H1 (cell line): Measurements from ENCODE around the gene RAB3D. TPM values are rescaled to one million over a fixed set of nuclear protein-coding genes. Genes with fewer than 3 reads are reported as not detected.

Experiments
- CTCF ChIA-PET: fragments of 300-600 bp; sonication (Branson Sonifier 250); formaldehyde crosslinking; loops from one replicate; lab custom pipeline; 2021; ENCODE audit not compliant: partially characterized antibody; lab: Charles Lee
- POLR2A ChIA-PET: fragments of 300-600 bp; sonication (Branson Sonifier 250); formaldehyde crosslinking; loops from one replicate; lab custom pipeline; 2021; ENCODE audit warnings: inconsistent platforms; ENCODE audit not compliant: partially characterized antibody; lab: Charles Lee
- DNase-seq, 2 experiments: peaks; one replicate each; pipeline versions ENCODE4 v3.0.0 to v3.0.0-alpha.2; 2010 to 2022; ENCODE audit warnings: low spot score in 2 of 2, low read depth in 1 of 2, mixed read lengths in 1 of 2
- FAIRE-seq: peaks from 2 replicates; lab custom pipeline; 2011; peaks lifted over from hg19 to GRCh38; lab: Jason Lieb, UNC
- H2AFZ ChIP-seq: 2 replicates; pipeline ENCODE4 v1.8.1; 2012; ENCODE audit warnings: low read length, inconsistent platforms
- H2AK5ac ChIP-seq: 2 replicates; pipeline ENCODE4 v1.6.1; 2013; ENCODE audit warnings: low read depth, low read length
- H2BK120ac ChIP-seq: replicated peaks from 2 replicates; pipeline ENCODE3; 2013; ENCODE audit warnings: low read depth, low read length, inconsistent platforms
- H2BK12ac ChIP-seq: 2 replicates; pipeline ENCODE4 v1.6.1; 2013; ENCODE audit warnings: low read depth, low read length
- H2BK15ac ChIP-seq: 2 replicates; pipeline ENCODE4 v1.6.1; 2013; ENCODE audit warnings: low read length
- H2BK20ac ChIP-seq: 2 replicates; pipeline ENCODE4 v1.6.1; 2013; ENCODE audit warnings: low read length
- H2BK5ac ChIP-seq: 2 replicates; pipeline ENCODE4 v1.6.1; 2013; ENCODE audit warnings: low read depth, low read length
- H3K14ac ChIP-seq: 2 replicates; pipeline ENCODE4 v1.6.1; 2013; ENCODE audit warnings: inconsistent platforms; ENCODE audit not compliant: insufficient read length
- H3K18ac ChIP-seq: 2 replicates; pipeline ENCODE4 v1.6.1; 2013; ENCODE audit warnings: low read length; ENCODE audit errors: extremely low read depth
- H3K23ac ChIP-seq: 2 replicates; pipeline ENCODE4 v1.6.1; 2013; ENCODE audit warnings: inconsistent platforms; ENCODE audit not compliant: insufficient read length
- H3K23me2 ChIP-seq: 2 replicates; pipeline ENCODE4 v1.6.1; 2013; ENCODE audit warnings: low read depth, low read length
- H3K27ac ChIP-seq: 2 replicates; pipeline ENCODE4 v1.6.1; 2011; ENCODE audit warnings: low read depth, low read length, inconsistent platforms
- H3K27me3 ChIP-seq, 4 experiments: replicated peaks in 1 of 4; 1 replicate in 1 of 4; 2 replicates in 3 of 4; pipeline versions ENCODE4 v1.6.1 to v1.8.1; 2011 to 2013; ENCODE audit warnings: low read length in 3 of 4, mild to moderate bottlenecking in 3 of 4, inconsistent platforms in 2 of 4, mixed read lengths in 2 of 4, moderate library complexity in 1 of 4; ENCODE audit not compliant: control insufficient read depth in 3 of 4, insufficient read depth in 3 of 4; ENCODE audit errors: extremely low read depth in 1 of 4
- H3K36me3 ChIP-seq, 4 experiments: 2 replicates each; pipeline versions ENCODE4 v1.6.1 to v1.8.1; 2011 to 2013; ENCODE audit warnings: mild to moderate bottlenecking in 4 of 4, low read length in 3 of 4, moderate library complexity in 2 of 4, control low read depth in 1 of 4, inconsistent platforms in 1 of 4; ENCODE audit not compliant: insufficient read depth in 4 of 4, control insufficient read depth in 2 of 4
- H3K4ac ChIP-seq: replicated peaks from 2 replicates; pipeline ENCODE3; 2013; ENCODE audit warnings: low read length, low read depth, mixed read lengths, inconsistent platforms; ENCODE audit not compliant: insufficient read length
- H3K4me1 ChIP-seq, 4 experiments: replicated peaks in 1 of 4; 1 replicate in 1 of 4; 2 replicates in 3 of 4; pipeline versions ENCODE4 v1.6.1 to v1.8.1; 2011 to 2013; ENCODE audit warnings: low read length in 3 of 4, inconsistent platforms in 2 of 4, mixed read lengths in 1 of 4; ENCODE audit not compliant: insufficient read depth in 4 of 4, control insufficient read depth in 3 of 4
- H3K4me2 ChIP-seq, 2 experiments: 2 replicates each; pipeline versions ENCODE4 v1.6.1 to v1.8.1; 2011 to 2013; ENCODE audit warnings: low read depth in 2 of 2, low read length in 2 of 2, control low read depth in 1 of 2, inconsistent platforms in 1 of 2, mild to moderate bottlenecking in 1 of 2; ENCODE audit not compliant: insufficient read depth in 1 of 2
- H3K4me3 ChIP-seq, 4 experiments: fragments of 200-600, 300-600 bp in 1 of 4; sonication (generic), shearing (Covaris generic), sonication (Bioruptor Twin) in 1 of 4; 2 replicates each; pipeline versions ENCODE4 v1.5.1 to v1.8.1; 2011 to 2016; ENCODE audit warnings: low read length in 4 of 4, low read depth in 3 of 4, control low read depth in 2 of 4, inconsistent platforms in 2 of 4, mild to moderate bottlenecking in 2 of 4, mixed read lengths in 1 of 4, moderate library complexity in 1 of 4; ENCODE audit not compliant: insufficient read depth in 2 of 4; ENCODE audit errors: extremely low read depth in 1 of 4
- H3K56ac ChIP-seq: replicated peaks from 2 replicates; pipeline ENCODE3; 2013; ENCODE audit warnings: low read depth, mild to moderate bottlenecking, mixed read lengths, low read length, inconsistent platforms; ENCODE audit not compliant: insufficient read length
- H3K79me1 ChIP-seq: 2 replicates; pipeline ENCODE4 v1.6.1; 2013; ENCODE audit warnings: low read depth, low read length, control low read depth
- H3K79me2 ChIP-seq, 2 experiments: 2 replicates each; pipeline versions ENCODE4 v1.6.1 to v1.8.1; 2012 to 2013; ENCODE audit warnings: low read length in 2 of 2, mild to moderate bottlenecking in 2 of 2, inconsistent platforms in 1 of 2; ENCODE audit not compliant: insufficient read depth in 2 of 2, control insufficient read depth in 1 of 2
- H3K9ac ChIP-seq, 4 experiments: replicated peaks in 1 of 4; 1 replicate in 1 of 4; 2 replicates in 3 of 4; pipeline versions ENCODE4 v1.6.1 to v1.8.1; 2011 to 2013; ENCODE audit warnings: low read depth in 3 of 4, low read length in 3 of 4, control low read depth in 2 of 4, mild to moderate bottlenecking in 2 of 4, moderate library complexity in 2 of 4, inconsistent platforms in 1 of 4; ENCODE audit errors: extremely low read depth in 1 of 4
- H3K9me3 ChIP-seq, 2 experiments: 2 replicates each; pipeline versions ENCODE4 v1.6.1 to v1.8.1; 2012 to 2013; ENCODE audit warnings: mild to moderate bottlenecking in 2 of 2, moderate library complexity in 2 of 2, control low read depth in 1 of 2, inconsistent platforms in 1 of 2, low read depth in 1 of 2, low read length in 1 of 2, mixed read lengths in 1 of 2; ENCODE audit not compliant: insufficient read depth in 2 of 2
- H4K20me1 ChIP-seq, 2 experiments: replicated peaks in 1 of 2; 2 replicates each; pipeline versions ENCODE3 to v1.8.1; 2011 to 2013; ENCODE audit warnings: inconsistent platforms in 2 of 2, low read length in 2 of 2, mild to moderate bottlenecking in 1 of 2; ENCODE audit not compliant: insufficient read depth in 2 of 2, control insufficient read depth in 1 of 2
- H4K5ac ChIP-seq: 2 replicates; pipeline ENCODE4 v1.6.1; 2013; ENCODE audit warnings: low read length, low read depth, mixed read lengths, inconsistent platforms; ENCODE audit not compliant: insufficient read length
- H4K8ac ChIP-seq: 2 replicates; pipeline ENCODE4 v1.8.0; 2013; ENCODE audit warnings: mild to moderate bottlenecking, moderate library complexity, low read length, inconsistent platforms; ENCODE audit not compliant: insufficient read depth; ENCODE audit errors: extremely low read depth
- H4K91ac ChIP-seq: replicated peaks from 2 replicates; pipeline ENCODE3; 2013; ENCODE audit warnings: low read length, mixed read lengths, inconsistent platforms; ENCODE audit not compliant: insufficient read length
- WGBS, 2 experiments: shearing (Covaris generic) in 1 of 2; methylation state at CpG; one replicate each; pipeline versions ENCODE4 v1.1.6 to v1.1.7; 2013 to 2015; ENCODE audit warnings: low lambda C conversion rate in 2 of 2, mixed read lengths in 2 of 2, inconsistent platforms in 1 of 2, low coverage in 1 of 2, missing lambda C conversion rate in 1 of 2; ENCODE audit not compliant: insufficient replicate concordance in 2 of 2, insufficient coverage in 1 of 2, insufficient read length in 1 of 2; ENCODE audit errors: extremely low coverage in 1 of 2, missing lambda C conversion rate in 1 of 2; 5-methylcytosine and 5-hydroxymethylcytosine counted together
- polyA plus RNA-seq, 7 experiments: library from polyadenylated mRNA; depleted of rRNA in 3 of 7; stranded (reverse) in 5 of 7; unstranded in 2 of 7; fragments of >200 nt in 5 of 7; fragments of 200-250 nt in 2 of 7; gene quantifications; 1 replicate in 5 of 7; 2 replicates in 1 of 7; 4 replicates in 1 of 7; pipeline versions ENCODE4 v1.2.1 to v1.2.3, GENCODE V29; 2011 to 2013; ENCODE audit warnings: missing spikeins in 2 of 7, mixed read lengths in 2 of 7
- total RNA-seq: library from RNA; stranded (reverse); fragmentation: NEBNext Ultra II Directional; extraction: Animal tissue kit (Norgen Biotek cat#: 25700); gene quantifications from 2 replicates; pipeline ENCODE4 v1.2.1, GENCODE V29; 2021

Gene RAB3D
- total and polyA plus RNA-seq, 2 of the 8 experiments (the other 6 are each of a cell fraction or from before 2014, with no cell fraction given): 17.8 to 23.8 TPM

- H3K14ac ChIP-seq: no peak overlapping the region
- H4K8ac ChIP-seq: no peak overlapping the region
- H3K23me2 ChIP-seq: no peaks in the 10 kb centered on the region; the same call in 1 of the 2 replicates
- no peaks in the 10 kb centered on the region for H3K36me3 ChIP-seq
- H2BK12ac ChIP-seq: no peak overlapping the region
- no peak overlapping the region for H2AK5ac ChIP-seq
- POLR2A ChIA-PET: no interaction called here
- FAIRE-seq: no peak
- no peak overlapping the region for H2BK20ac ChIP-seq
- no peaks in the 10 kb centered on the region for H3K79me2 ChIP-seq
- WGBS, 2 experiments: 93% methylated on average over 7 of the region's 7 CpGs; no CpG with 5 or more reads in 1 of the 2 experiments
- no peak overlapping the region for H3K23ac ChIP-seq
- no peak overlapping the region for H3K4ac ChIP-seq
- no peaks in the 10 kb centered on the region for H3K4me1 ChIP-seq
- no peak overlapping the region for H4K91ac ChIP-seq
- no peak overlapping the region for H2BK120ac ChIP-seq
- no peak overlapping the region for H2BK5ac ChIP-seq
- no peak overlapping the region for H3K27ac ChIP-seq
- no peak overlapping the region for H4K5ac ChIP-seq
- CTCF ChIA-PET: interaction anchor here (0.5 to 1.0 kb wide), 3 partner anchors 16 to 108 kb away, joined by 3 read pairs; no protein-coding TSS in a partner anchor
- H3K56ac ChIP-seq: no peak overlapping the region
- no peak overlapping the region for H3K4me3 ChIP-seq
- no peaks in the 10 kb centered on the region for H3K9me3 ChIP-seq
- no peak overlapping the region for H3K4me2 ChIP-seq
- H2AFZ ChIP-seq: no peak overlapping the region
- no peaks in the 10 kb centered on the region for H4K20me1 ChIP-seq
- no peak overlapping the region for H3K18ac ChIP-seq
- DNase-seq: no peak
- H3K27me3 ChIP-seq: no peaks in the 10 kb centered on the region
- no peak overlapping the region for H2BK15ac ChIP-seq
- no peak overlapping the region for H3K9ac ChIP-seq
- no peaks in the 10 kb centered on the region for H3K79me1 ChIP-seq
Measured at GRCh38 chr19:11288349-11288748, 51.1 kb downstream of the RAB3D start.
